ENCODE measurements around the gene RNF11.

RNF11 gene

GRCh38 chr1:51299981-51300670, 64.1 kb downstream of the RNF11 start:
- ChIA-PET CTCF (interaction anchor here (0.6 kb wide), 1 partner anchor 958 kb away, joined by 3 read pairs; no protein-coding TSS in a partner anchor), POLR2A (ENCODE audit: low non-redundant PET) (no interaction called here)
- TF ChIP-seq, protein P1, sequence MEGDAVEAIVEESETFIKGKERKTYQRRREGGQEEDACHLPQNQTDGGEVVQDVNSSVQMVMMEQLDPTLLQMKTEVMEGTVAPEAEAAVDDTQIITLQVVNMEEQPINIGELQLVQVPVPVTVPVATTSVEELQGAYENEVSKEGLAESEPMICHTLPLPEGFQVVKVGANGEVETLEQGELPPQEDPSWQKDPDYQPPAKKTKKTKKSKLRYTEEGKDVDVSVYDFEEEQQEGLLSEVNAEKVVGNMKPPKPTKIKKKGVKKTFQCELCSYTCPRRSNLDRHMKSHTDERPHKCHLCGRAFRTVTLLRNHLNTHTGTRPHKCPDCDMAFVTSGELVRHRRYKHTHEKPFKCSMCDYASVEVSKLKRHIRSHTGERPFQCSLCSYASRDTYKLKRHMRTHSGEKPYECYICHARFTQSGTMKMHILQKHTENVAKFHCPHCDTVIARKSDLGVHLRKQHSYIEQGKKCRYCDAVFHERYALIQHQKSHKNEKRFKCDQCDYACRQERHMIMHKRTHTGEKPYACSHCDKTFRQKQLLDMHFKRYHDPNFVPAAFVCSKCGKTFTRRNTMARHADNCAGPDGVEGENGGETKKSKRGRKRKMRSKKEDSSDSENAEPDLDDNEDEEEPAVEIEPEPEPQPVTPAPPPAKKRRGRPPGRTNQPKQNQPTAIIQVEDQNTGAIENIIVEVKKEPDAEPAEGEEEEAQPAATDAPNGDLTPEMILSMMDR (conservative IDR thresholded peaks at IDR 0.05; ENCODE audit: low read depth), result no peak
- H3K27ac ChIP-seq, result no peak overlapping the region
- DNase-seq (ENCODE audit: low spot score), result no peak

- DNase-seq (ENCODE audit: low spot score), result no peak
- POLR2A ChIA-PET (ENCODE audit: low non-redundant PET), result no interaction called here
- H3K27ac ChIP-seq, result no peak overlapping the region
- TF ChIP-seq, protein P1 (conservative IDR thresholded peaks at IDR 0.05; ENCODE audit: low read depth), result no peak
- CTCF ChIA-PET, result interaction anchor here (0.6 kb wide), 1 partner anchor 1067 kb away, joined by 11 read pairs; no protein-coding TSS in a partner anchor
Observed at GRCh38 chr1:51301152-51301843, 65.2 kb downstream of the RNF11 start.

GRCh38 chr1:51301844-51302162, 65.7 kb downstream of the RNF11 start:
- CTCF ChIA-PET, result interaction anchor here (0.6 kb wide), 1 partner anchor 1067 kb away, joined by 11 read pairs; no protein-coding TSS in a partner anchor
- TF ChIP-seq, protein P1 (conservative IDR thresholded peaks at IDR 0.05; ENCODE audit: low read depth), result no peak
- no peak for DNase-seq (ENCODE audit: low spot score)
- POLR2A ChIA-PET (ENCODE audit: low non-redundant PET), result no interaction called here
- no peak overlapping the region for H3K27ac ChIP-seq

- no peak overlapping the region for H3K27ac ChIP-seq
- TF ChIP-seq, protein P1 (conservative IDR thresholded peaks at IDR 0.05; ENCODE audit: low read depth), result no peak
- ChIA-PET CTCF (no interaction called here), POLR2A (ENCODE audit: low non-redundant PET) (no interaction called here)
- no peak for DNase-seq (ENCODE audit: low spot score)
Observed at GRCh38 chr1:51302270-51302669, 66.2 kb downstream of the RNF11 start.

GRCh38 chr1:51302746-51303145, 66.7 kb downstream of the RNF11 start:
- POLR2A ChIA-PET (ENCODE audit: low non-redundant PET), result no interaction called here
- H3K27ac ChIP-seq, result no peak overlapping the region
- CTCF ChIA-PET, result no interaction called here
- no peak for DNase-seq (ENCODE audit: low spot score)
- TF ChIP-seq, protein P1 (conservative IDR thresholded peaks at IDR 0.05; ENCODE audit: low read depth), result no peak

DNA sequence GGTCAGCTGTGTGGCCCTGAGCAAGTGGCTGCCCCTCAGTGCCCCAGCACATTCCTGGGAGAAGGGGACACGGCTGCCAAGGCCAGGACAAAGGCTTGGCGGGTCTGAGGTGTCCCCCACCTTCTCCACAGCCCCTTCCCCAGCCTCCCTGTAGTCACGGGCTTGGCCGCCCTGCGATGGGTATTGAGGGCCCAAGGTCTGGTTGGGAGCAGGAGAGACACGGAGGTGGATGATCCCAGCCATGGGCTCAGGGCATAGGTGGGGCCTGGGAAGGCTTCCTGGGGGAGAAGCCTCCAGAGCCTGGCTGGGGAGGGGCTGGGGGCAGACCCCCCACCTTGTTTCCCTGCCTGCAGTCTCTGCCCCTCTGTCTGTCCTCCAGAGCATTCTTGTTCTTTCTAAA, 67.2 kb downstream of the RNF11 start:
- no peak overlapping the region for H3K27ac ChIP-seq
- ChIA-PET CTCF (no interaction called here), POLR2A (ENCODE audit: low non-redundant PET) (no interaction called here)
- TF ChIP-seq, protein P1 (conservative IDR thresholded peaks at IDR 0.05; ENCODE audit: low read depth), result no peak
- no peak for DNase-seq (ENCODE audit: low spot score)
